Measurements from ENCODE around the gene GRHL1.
A peak's percentile ranks its signal among the peaks of the same experiment; 100 is the strongest.

The GRHL1 gene

GRCh38 chr2:10043906-10044601 lies 92.6 kb downstream of the GRHL1 start:
- DNase-seq = peak; percentile 83

GRCh38 chr2:10045561-10046355 lies 94.3 kb downstream of the GRHL1 start:
- no peak for DNase-seq

- DNase-seq = no peak
These were observed 95.4 kb downstream of the GRHL1 start for GRCh38 chr2:10046931-10047330.

- no peak for DNase-seq
These were observed 96.4 kb downstream of the GRHL1 start for GRCh38 chr2:10047616-10048500.

- DNase-seq = peak; percentile 14
These were observed 97.1 kb downstream of the GRHL1 start for GRCh38 chr2:10048501-10049171.

All from NCI-H748 treated with DMSO at 0.1 percent for 48 hours (cell line).